K562 (cell line): ENCODE data around the gene CNGB1. TPM values are rescaled to one million over a fixed set of nuclear protein-coding genes. Genes with fewer than 3 reads are reported as not detected.

Source experiments
- CAMTA2 ChIP-seq: fragments of 250-450 bp; sonication (Bioruptor Pico); conservative IDR thresholded peaks from 2 replicates; pipeline ENCODE4 v1.5.1; 2022
- CBFA2T2 ChIP-seq: fragments of 450-650 bp; conservative IDR thresholded peaks from 2 replicates; pipeline ENCODE4 v1.6.1; 2017; ENCODE audit warnings: mild to moderate bottlenecking
- CEBPB ChIP-seq: fragments of 450-650 bp; IDR thresholded peaks from 2 replicates; pipeline ENCODE4 v1.6.1; 2016; ENCODE audit warnings: missing genetic modification characterization, missing compliant biosample characterization
- GTF2F1 ChIP-seq: IDR thresholded peaks from 2 replicates; pipeline ENCODE4 v1.6.1; 2011; ENCODE audit warnings: low read depth, low read length, improper control_type of control experiment
- POLR2A ChIP-seq: fragments of 450-650 bp; conservative IDR thresholded peaks from 2 replicates; pipeline ENCODE4 v1.6.1; 2016
- RAD21 ChIP-seq, 2 experiments: fragments of 250-450 bp in 1 of 2; fragments of 450-650 bp in 1 of 2; sonication (Bioruptor Pico) in 1 of 2; formaldehyde crosslinking in 1 of 2; IDR thresholded peaks in 1 of 2; conservative IDR thresholded peaks in 1 of 2; 2 replicates each; pipeline versions ENCODE4 v1.4.0 to v1.8.0; 2020 to 2022; ENCODE audit warnings: mild to moderate bottlenecking in 2 of 2, moderate library complexity in 1 of 2
- SMAD2 ChIP-seq: fragments of 150-350 bp; IDR thresholded peaks from 2 replicates; pipeline ENCODE4 v1.6.1; 2014; ENCODE audit warnings: low read depth, mild to moderate bottlenecking, low read length
- U2AF1 ChIP-seq: fragments of 200-400 bp; formaldehyde crosslinking; optimal IDR thresholded peaks from 2 replicates; pipeline ENCODE3; 2017; ENCODE audit warnings: mild to moderate bottlenecking, low read depth, low read length, moderate library complexity
- polyA plus RNA-seq, 8 experiments: library from polyadenylated mRNA; depleted of rRNA in 4 of 8; stranded (reverse) in 5 of 8; unstranded in 3 of 8; fragments of >200 nt; fragmentation: Nextera tagmentation in 2 of 8; fragmentation: Illumina TruSeq in 1 of 8; extraction: Ambion mirVana in 2 of 8; extraction: Trizol in 1 of 8; gene quantifications; 2 replicates each; pipeline versions ENCODE4 v1.2.1 to v1.2.3, GENCODE V29; 2011 to 2014; ENCODE audit warnings: inconsistent platforms in 1 of 8, missing spikeins in 1 of 8
- total RNA-seq, 7 experiments: library from RNA; depleted of rRNA in 6 of 7; stranded (reverse); fragments of >200 nt in 6 of 7; fragmentation: Illumina TruSeq in 2 of 7; extraction: Trizol in 2 of 7; gene quantifications; 2 replicates each; pipeline versions ENCODE4 v1.2.1 to v1.2.3, GENCODE V29; 2011 to 2021; ENCODE audit warnings: low replicate concordance in 1 of 7
- TF ChIP-seq, protein P1 (sequence below), 2 experiments: fragments of 450-650 bp; IDR thresholded peaks; 2 replicates each; pipeline ENCODE4 v1.6.1; 2016; ENCODE audit warnings: mild to moderate bottlenecking in 2 of 2, borderline replicate concordance in 1 of 2, low read depth in 1 of 2, moderate library complexity in 1 of 2
- TF ChIP-seq, protein P2 (sequence below): IDR thresholded peaks from 2 replicates; pipeline ENCODE4 v1.6.1; 2016; ENCODE audit warnings: missing genetic modification characterization, missing compliant biosample characterization
- TF ChIP-seq, protein P3 (sequence below): fragments of 200-400 bp; formaldehyde crosslinking; IDR thresholded peaks from 2 replicates; pipeline ENCODE4 v1.6.1; 2017; ENCODE audit warnings: mild to moderate bottlenecking, low read depth, low read length, moderate library complexity

The CNGB1 gene
- total and polyA plus RNA-seq, 9 of the 15 experiments (the other 6 are each of a cell fraction or from before 2014, with no cell fraction given): not detected

DNA sequence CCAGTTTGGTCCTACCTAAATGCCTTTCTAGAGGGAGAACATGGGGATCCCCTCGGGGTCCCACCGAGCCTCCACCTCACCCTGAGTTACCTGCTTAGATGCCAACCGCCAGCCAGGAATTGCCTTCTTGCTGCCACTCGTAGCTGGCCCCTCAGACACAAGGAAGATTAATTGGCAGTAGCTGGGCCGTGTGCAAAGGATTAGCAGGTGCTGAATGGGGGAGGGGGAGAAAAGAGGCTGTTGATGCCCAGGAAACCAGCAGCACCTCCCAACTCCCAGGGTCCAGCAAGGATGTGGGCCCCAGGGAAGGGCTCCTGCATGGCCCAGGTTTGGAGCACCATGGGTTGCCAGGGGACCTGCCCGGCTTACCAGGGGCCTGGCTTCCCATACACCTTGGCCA is at the start of gene CNGB1 (continued):
- TF ChIP-seq, protein P1, sequence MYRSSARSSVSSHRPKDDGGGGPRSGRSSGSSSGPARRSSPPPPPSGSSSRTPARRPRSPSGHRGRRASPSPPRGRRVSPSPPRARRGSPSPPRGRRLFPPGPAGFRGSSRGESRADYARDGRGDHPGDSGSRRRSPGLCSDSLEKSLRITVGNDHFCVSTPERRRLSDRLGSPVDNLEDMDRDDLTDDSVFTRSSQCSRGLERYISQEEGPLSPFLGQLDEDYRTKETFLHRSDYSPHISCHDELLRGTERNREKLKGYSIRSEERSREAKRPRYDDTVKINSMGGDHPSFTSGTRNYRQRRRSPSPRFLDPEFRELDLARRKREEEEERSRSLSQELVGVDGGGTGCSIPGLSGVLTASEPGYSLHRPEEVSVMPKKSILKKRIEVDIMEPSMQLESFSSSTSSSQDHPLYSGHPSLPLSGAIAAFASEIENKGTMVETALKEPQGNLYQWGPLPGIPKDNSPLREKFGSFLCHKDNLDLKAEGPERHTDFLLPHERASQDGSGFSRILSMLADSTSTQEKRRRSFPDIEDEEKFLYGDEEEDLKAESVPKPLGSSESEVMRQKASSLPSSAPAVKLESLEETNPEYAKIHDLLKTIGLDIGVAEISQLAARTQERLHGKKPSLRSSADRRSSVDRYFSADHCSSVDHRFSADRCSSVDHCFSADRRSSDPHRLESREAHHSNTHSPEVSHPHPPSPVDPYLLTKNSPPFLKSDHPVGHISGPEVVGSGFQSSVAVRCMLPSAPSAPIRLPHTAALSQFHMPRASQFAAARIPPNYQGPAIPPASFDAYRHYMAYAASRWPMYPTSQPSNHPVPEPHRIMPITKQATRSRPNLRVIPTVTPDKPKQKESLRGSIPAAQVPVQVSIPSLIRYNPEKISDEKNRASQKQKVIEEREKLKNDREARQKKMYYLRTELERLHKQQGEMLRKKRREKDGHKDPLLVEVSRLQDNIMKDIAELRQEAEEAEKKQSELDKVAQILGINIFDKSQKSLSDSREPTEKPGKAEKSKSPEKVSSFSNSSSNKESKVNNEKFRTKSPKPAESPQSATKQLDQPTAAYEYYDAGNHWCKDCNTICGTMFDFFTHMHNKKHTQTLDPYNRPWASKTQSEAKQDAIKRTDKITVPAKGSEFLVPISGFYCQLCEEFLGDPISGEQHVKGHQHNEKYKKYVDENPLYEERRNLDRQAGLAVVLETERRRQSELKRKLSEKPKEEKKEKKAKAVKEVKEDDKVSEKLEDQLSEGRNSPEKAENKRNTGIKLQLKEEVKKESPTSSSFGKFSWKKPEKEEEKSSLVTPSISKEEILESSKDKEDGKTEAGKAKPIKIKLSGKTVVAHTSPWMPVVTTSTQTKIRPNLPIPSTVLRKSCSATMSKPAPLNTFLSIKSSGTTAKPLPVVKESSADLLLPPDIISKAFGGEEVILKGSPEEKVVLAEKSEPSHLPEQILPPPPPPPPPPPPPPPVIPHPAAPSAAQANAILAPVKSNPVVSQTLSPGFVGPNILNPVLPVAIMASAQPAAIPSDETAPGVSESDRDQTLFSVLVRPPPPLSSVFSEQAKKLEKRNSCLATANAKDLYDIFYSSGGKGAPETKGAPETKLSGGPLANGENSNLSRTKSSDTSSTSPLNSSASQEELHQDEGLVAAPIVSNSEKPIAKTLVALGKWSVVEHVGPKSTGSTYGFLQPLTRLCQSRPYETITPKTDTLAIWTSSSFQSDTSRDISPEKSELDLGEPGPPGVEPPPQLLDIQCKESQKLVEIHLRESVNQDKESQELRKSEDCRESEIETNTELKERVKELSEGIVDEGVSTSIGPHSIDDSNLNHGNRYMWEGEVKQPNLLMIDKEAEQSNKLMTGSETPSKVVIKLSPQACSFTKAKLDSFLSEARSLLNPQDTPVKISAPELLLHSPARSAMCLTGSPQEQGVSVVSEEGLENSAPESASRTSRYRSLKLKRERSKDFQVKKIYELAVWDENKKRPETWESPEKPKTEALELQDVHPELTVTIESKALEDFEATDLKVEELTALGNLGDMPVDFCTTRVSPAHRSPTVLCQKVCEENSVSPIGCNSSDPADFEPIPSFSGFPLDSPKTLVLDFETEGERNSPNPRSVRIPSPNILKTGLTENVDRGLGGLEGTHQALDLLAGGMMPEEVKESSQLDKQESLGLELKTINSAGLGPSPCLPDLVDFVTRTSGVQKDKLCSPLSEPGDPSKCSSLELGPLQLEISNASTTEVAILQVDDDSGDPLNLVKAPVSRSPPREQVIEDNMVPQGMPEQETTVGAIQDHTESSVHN (IDR thresholded peaks at IDR 0.05; ENCODE audit: borderline replicate concordance in 1 of 2, low read depth in 1 of 2): no peak
- TF ChIP-seq CBFA2T2: no peak
- TF ChIP-seq CAMTA2 (CRISPR knock-in tag): no peak
- TF ChIP-seq, protein P2, sequence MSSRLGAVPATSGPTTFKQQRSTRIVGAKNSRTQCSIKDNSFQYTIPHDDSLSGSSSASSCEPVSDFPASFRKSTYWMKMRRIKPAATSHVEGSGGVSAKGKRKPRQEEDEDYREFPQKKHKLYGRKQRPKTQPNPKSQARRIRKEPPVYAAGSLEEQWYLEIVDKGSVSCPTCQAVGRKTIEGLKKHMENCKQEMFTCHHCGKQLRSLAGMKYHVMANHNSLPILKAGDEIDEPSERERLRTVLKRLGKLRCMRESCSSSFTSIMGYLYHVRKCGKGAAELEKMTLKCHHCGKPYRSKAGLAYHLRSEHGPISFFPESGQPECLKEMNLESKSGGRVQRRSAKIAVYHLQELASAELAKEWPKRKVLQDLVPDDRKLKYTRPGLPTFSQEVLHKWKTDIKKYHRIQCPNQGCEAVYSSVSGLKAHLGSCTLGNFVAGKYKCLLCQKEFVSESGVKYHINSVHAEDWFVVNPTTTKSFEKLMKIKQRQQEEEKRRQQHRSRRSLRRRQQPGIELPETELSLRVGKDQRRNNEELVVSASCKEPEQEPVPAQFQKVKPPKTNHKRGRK (tag): no peak
- no peak for TF ChIP-seq RAD21 (CRISPR knock-in tag; conservative IDR thresholded peaks at IDR 0.05 in 1 of 2, IDR thresholded peaks at IDR 0.05 in 1 of 2)
- no peak for TF ChIP-seq POLR2A
- TF ChIP-seq U2AF1: no peak
- no peak for TF ChIP-seq SMAD2
- TF ChIP-seq CEBPB (tag): no peak
- no peak for TF ChIP-seq GTF2F1
- TF ChIP-seq, protein P3, sequence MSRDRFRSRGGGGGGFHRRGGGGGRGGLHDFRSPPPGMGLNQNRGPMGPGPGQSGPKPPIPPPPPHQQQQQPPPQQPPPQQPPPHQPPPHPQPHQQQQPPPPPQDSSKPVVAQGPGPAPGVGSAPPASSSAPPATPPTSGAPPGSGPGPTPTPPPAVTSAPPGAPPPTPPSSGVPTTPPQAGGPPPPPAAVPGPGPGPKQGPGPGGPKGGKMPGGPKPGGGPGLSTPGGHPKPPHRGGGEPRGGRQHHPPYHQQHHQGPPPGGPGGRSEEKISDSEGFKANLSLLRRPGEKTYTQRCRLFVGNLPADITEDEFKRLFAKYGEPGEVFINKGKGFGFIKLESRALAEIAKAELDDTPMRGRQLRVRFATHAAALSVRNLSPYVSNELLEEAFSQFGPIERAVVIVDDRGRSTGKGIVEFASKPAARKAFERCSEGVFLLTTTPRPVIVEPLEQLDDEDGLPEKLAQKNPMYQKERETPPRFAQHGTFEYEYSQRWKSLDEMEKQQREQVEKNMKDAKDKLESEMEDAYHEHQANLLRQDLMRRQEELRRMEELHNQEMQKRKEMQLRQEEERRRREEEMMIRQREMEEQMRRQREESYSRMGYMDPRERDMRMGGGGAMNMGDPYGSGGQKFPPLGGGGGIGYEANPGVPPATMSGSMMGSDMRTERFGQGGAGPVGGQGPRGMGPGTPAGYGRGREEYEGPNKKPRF: no peak
